Retinal pigment epithelial cell (primary cell): ENCODE data around the gene PCSK7.

Experiments
- DNase-seq: peaks from one replicate; pipeline ENCODE4 v3.0.0-alpha.2; 2010; ENCODE audit warnings: low read depth
- H3K4me3 ChIP-seq: 2 replicates; pipeline ENCODE4 v1.5.1; 2011; ENCODE audit warnings: mild to moderate bottlenecking, low read length, control low read depth, moderate library complexity
- CTCF ChIP-seq: conservative IDR thresholded peaks from 2 replicates; pipeline ENCODE4 v1.5.1; 2011; ENCODE audit warnings: low read depth, low read length, control low read depth, inconsistent platforms

Gene PCSK7

DNA sequence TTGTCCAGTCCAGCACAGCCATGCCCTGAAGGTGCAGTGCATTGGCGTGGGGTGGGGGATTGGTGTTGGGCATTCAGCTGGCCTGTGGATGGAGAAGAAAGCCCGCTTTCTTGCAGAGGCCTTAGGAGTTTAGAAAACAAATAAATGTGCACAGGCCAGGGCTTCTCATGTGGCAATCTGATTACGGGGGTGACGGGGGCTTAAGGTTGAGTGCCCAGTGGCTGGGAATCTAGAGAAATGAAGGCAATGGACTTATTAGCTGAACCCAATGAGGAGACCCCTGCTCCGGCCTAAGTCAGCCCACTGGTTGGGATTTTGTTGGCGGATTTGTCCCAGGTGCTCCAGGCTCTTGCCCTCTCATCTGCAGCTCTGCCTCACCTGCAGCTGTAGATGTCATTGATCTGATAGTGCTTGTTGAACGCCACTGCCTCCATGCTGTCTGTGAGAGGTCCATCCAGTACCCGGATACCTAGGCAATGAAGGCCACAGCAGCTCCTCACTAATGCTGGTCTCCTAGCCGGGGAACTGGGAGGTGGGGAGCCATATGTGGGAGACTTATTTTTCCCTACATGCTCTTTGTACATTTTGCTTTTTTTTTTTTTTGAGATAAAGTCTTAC is 6.2 kb downstream of the PCSK7 start:
- no peak for DNase-seq
- H3K4me3 ChIP-seq: no peak overlapping the region
- TF ChIP-seq CTCF: no peak

DNA sequence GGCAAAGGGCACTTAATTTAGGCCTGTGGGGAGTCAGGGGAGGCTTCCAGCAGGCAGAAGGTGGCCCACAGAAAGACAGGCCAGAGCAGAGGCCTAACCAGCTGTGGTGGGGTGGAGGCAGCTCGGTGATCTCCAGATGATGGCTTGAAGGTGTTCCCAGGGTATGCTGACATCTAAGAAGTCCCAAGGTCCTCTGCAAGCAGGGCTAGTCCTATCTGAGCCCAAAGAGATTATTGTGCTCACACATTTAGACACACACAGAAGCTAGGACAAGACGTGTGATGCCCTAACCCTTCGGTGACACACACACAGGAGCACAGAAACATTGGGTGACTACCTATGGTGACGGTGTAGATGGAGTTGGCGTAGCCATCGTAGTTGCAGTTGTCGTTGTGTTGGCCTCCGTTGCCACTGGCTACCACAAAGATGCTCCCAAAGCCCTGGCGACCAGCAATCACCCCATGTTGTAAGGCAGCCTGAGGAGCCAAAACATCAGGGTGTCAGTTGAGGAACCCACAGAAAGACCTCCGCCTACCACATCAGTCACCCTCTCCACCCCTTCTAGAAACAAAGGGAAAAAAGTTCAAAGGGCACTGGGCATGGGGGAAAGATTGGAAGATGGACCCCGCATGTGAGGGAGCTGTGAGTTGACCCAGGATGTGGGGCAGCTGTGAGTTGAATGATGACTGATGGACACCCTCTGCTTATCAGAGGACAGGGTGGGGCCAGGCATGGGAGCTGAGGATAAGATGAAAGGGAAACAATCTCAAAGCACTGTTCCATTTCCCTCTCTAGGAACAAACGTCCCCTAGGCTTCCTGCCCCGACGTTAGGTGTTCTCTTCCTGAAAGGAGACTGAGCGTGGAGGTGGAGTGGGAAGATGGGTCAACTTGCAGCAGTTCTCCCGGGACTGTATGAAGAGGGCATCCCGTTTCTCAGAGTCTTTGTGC is 7.9 kb downstream of the PCSK7 start:
- H3K4me3 ChIP-seq: no peak overlapping the region
- TF ChIP-seq CTCF: no peak
- no peak for DNase-seq

DNA sequence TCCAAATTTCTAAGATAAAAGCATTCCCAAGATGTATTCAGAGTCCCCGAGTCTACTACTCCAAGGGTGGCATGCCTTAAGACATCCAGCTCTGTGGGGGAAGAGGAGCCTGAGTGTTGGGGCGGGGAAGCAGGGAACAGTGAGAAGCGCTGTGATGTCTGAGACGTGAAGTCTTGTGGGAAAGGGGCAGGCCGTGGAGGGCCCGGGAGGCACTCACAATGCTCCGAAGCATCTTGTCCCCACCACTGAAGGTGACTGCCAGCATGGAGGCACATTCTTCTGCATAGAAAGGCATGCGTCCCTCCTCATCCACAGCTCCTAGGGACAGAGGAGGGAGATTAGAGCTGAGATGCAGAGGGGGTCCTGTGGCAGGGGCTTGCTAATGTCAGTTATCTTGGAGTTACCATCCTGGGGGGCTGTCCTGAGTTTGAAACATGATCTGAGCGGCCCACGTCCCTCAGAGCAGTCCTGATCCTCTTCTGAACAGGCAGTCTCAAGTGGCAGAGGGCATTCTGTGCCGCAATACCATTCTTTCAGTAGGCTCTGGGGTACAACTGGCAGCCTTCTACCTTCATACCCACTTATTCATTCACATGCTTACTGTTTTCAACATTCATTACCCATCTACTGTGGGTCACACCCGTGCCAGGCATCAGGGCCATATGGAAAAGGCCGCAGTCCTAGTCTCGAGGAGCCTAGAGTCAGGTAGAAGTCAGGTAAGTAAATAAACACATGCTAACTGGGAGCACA is 8.7 kb downstream of the PCSK7 start:
- no peak for DNase-seq
- no peak for TF ChIP-seq CTCF
- H3K4me3 ChIP-seq: no peak overlapping the region

DNA sequence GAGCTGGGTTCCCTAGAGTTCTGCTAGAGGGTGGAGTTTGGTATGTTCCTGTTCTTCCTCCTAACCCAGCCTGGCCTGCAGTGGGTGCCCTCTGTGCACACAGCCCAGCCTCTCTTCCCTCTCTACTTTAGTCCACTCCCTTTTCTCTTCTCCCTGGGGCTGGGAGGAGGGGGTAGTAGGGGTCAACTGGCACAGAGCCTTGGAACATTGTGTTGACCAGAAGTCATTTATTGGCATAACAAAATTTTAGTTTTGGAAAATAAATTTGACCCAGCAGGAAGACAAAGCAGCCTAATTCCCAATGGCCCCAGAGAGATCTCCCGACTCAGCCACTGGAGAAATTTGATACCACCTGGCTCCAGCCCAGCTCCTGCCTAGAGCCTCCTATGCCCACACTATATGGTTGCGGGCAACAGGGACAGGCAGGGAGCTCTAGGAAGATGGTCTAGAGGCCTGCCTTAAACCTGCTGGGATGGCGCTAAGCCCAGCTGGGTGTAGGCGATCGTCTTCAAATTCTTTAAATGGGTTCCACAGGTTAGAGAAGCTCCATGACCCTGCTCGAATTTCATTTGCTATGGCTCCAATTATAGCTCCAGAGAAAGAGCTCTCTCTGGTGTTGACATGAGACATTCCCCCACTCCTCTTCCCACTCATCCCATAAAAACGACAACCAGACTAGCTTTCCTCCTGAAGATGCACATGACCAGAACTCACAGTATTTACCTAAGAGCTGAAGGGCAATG is 9.9 kb downstream of the PCSK7 start:
- DNase-seq: no peak
- H3K4me3 ChIP-seq: no peak overlapping the region
- no peak for TF ChIP-seq CTCF

DNA sequence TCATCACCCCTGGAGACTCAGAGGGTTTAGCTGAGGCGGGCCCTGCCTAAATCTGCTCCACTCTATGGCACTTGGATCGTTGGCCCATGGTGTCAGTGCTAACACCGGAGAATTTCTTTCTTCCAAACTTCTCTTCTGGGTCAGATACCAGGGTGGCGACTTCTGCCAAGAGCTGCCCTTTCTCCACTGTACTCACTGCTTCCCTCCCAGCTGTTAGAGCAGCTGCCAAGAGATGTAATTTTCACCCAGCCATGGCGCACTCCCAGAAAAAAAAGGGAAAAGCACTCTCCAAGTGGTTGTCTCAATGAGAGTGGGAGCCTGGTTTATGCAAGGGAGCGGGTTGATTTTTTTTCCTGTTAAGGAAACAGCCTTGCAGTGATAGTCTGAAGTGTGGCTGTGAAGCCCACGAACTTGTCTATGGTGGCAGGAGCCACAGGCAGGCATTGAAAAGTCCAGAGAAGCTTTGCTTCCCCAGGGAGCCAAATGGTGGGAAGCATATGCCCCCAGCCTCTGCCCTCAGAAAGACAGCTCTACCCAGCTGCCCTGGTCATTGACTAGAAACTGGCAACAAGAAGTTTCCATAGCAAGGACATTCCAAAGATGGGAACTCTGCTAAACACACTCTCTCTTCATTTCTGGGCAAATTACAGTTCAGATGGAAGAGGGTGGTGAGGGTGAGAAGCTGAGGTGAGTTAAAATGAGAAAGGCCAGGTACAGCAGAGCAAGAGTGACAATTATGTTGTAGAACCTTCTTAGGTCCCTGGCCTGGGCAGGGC is 10.7 kb downstream of the PCSK7 start:
- no peak for TF ChIP-seq CTCF

DNA sequence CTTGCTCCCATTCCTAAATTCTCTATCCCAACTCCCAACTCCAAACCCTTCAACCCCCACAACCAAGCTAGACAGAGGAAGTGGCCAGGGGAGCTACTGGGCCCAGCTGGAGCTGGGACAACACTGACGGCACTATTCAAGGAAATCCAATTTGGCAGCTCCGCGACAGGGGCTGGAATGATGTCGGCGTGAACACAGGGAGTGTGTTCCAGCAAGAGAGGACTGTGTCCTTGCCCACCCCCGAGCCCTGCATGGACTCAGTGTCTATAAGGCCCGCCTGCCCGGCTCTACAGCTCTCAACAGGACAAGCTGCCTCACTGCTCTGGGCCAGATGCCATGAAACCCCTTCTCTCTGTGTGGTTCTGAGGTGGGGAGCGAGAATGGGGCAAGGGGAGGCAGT is 11.3 kb downstream of the PCSK7 start:
- H3K4me3 ChIP-seq: no peak overlapping the region
- DNase-seq: no peak
- no peak for TF ChIP-seq CTCF

More for the DNA sequence above, 10.7 kb downstream of the PCSK7 start:
- no peak for DNase-seq
- H3K4me3 ChIP-seq: no peak overlapping the region
